ENCODE measurements around the gene PSMD13.

Gene PSMD13

DNA sequence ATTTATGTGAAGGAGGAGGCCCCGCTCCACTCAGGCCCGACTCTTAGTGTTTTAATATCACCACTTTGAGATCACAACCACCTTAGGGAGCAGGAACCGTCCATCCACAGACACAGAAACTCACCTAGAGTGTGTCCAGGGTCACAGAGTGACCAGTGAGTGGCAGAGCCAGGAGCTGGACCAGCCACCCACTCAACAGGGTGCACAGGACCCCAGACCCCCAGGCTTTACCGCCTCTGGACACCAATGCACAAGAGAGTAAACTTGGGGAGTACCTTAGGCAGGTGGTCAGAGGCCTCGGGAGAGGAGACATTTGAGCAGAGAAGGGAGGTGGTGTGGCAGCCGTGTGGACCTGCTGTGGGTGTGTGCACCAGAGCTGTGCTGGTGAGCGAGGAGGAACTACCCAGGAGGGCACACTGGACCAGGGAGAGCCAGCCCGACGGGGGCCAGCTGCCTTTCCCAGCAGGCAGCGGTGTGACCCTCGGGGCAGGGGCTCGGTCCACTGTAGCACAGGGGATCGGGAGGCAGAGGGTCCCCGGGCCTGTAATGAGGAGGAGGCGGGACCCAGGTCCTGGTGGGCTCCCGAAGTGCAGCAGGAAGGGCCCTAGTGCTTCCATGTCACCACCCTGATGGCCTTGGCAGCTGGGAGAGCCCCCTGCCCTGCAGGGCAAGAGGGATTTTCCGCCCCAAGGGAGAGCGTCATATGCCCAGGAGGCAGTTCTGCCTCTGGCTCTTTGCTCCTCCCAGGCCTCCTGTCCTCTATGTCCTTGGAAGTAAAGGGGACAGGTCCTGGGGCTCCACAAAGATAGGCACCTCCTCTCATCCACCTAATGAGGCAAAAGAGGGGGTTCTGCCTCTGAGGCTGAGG, 33.9 kb downstream of the PSMD13 start:
- Mint-ChIP-seq H3K27ac (no peak overlapping the region), H3K36me3 (ENCODE audit: low read depth) (no peaks in the 10 kb centered on the region)

DNA sequence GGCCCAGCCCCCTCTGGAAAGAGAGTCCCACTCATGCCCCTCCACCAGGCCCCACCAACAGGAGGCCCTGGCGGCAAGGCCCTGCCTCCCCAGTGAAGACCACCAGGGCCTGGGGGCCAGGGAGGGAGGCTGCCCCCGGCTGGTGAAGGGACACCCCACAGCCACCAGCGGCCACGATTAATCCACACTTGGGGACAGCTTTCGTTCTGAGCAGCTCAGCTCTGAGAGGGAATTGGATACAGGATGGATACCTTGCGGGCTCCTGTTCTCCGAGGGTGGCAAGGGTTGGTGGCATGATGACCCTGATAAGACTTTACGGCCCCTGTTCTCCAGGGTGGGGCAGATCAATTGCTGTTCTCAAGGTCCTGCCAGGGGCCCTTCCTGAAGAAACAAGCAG, 34.5 kb downstream of the PSMD13 start:
- Mint-ChIP-seq H3K27me3 (ENCODE audit: low read depth) (peaks cover 14% of the 10 kb centered on the region), H3K9me3 (peaks cover 9% of the 10 kb centered on the region), H3K27ac (no peak overlapping the region), H3K4me1 (no peaks in the 10 kb centered on the region), H3K36me3 (ENCODE audit: low read depth) (no peaks in the 10 kb centered on the region), H3K4me3 (no peak overlapping the region)
- TF ChIP-seq, protein P1, sequence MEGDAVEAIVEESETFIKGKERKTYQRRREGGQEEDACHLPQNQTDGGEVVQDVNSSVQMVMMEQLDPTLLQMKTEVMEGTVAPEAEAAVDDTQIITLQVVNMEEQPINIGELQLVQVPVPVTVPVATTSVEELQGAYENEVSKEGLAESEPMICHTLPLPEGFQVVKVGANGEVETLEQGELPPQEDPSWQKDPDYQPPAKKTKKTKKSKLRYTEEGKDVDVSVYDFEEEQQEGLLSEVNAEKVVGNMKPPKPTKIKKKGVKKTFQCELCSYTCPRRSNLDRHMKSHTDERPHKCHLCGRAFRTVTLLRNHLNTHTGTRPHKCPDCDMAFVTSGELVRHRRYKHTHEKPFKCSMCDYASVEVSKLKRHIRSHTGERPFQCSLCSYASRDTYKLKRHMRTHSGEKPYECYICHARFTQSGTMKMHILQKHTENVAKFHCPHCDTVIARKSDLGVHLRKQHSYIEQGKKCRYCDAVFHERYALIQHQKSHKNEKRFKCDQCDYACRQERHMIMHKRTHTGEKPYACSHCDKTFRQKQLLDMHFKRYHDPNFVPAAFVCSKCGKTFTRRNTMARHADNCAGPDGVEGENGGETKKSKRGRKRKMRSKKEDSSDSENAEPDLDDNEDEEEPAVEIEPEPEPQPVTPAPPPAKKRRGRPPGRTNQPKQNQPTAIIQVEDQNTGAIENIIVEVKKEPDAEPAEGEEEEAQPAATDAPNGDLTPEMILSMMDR (IDR thresholded peaks at IDR 0.05; ENCODE audit: unreplicated experiment in 3 of 3), result no peak

More for the DNA sequence above, 33.9 kb downstream of the PSMD13 start:
- TF ChIP-seq, protein P1 (IDR thresholded peaks at IDR 0.05; ENCODE audit: unreplicated experiment in 3 of 3), result no peak
- H3K27me3 Mint-ChIP-seq (ENCODE audit: low read depth), result peaks cover 14% of the 10 kb centered on the region
- no peaks in the 10 kb centered on the region for H3K4me1 Mint-ChIP-seq
- H3K9me3 Mint-ChIP-seq, result peaks cover 5% of the 10 kb centered on the region
- H3K4me3 Mint-ChIP-seq, result no peak overlapping the region

DNA sequence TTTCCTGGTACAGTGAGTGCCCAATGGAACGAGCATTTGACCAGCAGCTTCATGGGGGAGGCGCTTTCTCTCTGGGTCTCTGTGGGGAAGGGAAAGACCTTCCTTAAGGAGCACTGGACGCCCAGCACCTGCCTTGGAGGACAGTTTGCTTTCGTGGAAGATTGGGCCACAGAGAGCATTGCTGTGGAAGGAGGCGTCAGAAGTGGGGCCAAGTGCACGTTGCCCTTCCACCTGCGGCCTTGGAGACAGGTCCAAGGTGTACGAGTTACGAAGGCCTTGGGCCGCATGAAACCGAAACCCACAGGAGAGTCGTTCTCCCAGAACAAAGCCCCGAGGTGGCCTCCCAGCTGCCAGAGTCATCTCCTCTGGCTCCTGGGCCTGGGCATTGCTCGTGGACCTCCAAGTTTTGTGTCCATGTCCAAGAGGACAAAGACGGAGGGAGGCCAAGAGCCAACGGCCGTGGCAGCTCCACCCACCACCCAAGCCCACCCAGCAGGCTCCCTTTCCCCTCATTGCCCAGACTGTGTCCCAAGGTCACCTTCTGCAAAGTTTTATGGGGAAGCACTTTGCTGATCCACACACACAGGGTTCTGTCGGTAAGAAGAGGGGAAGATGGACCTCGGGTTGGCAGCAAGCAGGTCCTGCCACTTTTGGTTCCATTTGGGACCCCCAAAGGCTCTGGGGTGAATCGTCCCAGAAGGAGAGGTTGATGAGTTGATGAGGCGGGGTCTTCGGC, 35.6 kb downstream of the PSMD13 start:
- peaks cover 12% of the 10 kb centered on the region for H3K9me3 Mint-ChIP-seq
- H3K27ac Mint-ChIP-seq, result no peak overlapping the region
- no peaks in the 10 kb centered on the region for H3K4me1 Mint-ChIP-seq
- H3K27me3 Mint-ChIP-seq (ENCODE audit: low read depth), result peaks cover 14% of the 10 kb centered on the region
- TF ChIP-seq, protein P1 (IDR thresholded peaks at IDR 0.05; ENCODE audit: unreplicated experiment in 3 of 3), result no peak
- H3K4me3 Mint-ChIP-seq, result no peak overlapping the region
- no peaks in the 10 kb centered on the region for H3K36me3 Mint-ChIP-seq (ENCODE audit: low read depth)

DNA sequence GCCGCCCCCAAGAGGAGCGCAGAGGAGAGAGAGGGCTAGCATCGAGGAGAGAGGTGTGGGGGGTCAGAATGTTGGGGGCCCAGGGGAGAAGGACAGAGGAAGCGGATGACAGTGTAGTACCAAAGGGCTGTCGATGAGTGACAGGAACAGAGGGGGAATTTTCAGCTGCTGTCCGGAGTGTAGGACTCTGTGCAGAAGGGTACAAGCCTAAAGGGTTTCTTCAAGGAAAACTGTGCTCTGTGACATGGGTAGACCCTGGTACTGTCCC, 36.1 kb downstream of the PSMD13 start:
- H3K27me3 Mint-ChIP-seq (ENCODE audit: low read depth), result peaks cover 14% of the 10 kb centered on the region
- no peaks in the 10 kb centered on the region for H3K4me1 Mint-ChIP-seq
- H3K36me3 Mint-ChIP-seq (ENCODE audit: low read depth), result no peaks in the 10 kb centered on the region
- H3K4me3 Mint-ChIP-seq, result no peak overlapping the region
- H3K27ac Mint-ChIP-seq, result no peak overlapping the region
- H3K9me3 Mint-ChIP-seq, result peaks cover 12% of the 10 kb centered on the region
- TF ChIP-seq, protein P1 (IDR thresholded peaks at IDR 0.05; ENCODE audit: unreplicated experiment in 3 of 3), result no peak

DNA sequence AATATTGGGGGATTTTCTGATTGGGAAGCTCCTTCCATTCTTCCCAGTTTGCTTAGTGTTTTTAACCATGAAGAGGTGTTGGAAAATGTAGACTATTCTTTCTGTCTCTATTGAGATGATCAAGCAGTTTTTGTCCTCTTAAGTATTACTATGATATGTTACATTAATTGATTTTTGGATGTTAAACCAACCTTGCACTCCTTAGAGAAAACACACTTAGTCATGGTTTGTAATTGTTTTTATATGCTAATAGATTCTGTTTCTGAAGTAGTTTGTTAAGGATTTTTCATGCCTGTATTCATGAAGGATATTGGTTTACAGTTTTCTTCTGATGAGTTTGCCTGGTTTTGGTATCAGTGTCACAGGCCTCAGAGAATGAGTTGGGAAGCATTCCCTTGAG, 39.4 kb downstream of the PSMD13 start:
- TF ChIP-seq, protein P1 (IDR thresholded peaks at IDR 0.05; ENCODE audit: unreplicated experiment in 3 of 3), result no peak
- H3K27ac Mint-ChIP-seq, result no peak overlapping the region
- peaks cover 7% of the 10 kb centered on the region for H3K9me3 Mint-ChIP-seq
- peaks cover 5% of the 10 kb centered on the region for H3K27me3 Mint-ChIP-seq (ENCODE audit: low read depth)
- H3K4me1 Mint-ChIP-seq, result no peaks in the 10 kb centered on the region
- H3K4me3 Mint-ChIP-seq, result no peak overlapping the region
- H3K36me3 Mint-ChIP-seq (ENCODE audit: low read depth), result no peaks in the 10 kb centered on the region

Data from nephron (organoid).